Measurements from ENCODE around the gene WDR27.

The WDR27 gene

GRCh38 chr6:169591616-169592015 is 110.2 kb downstream of the WDR27 start:
- no peak for DNase-seq

GRCh38 chr6:169590376-169590939 is 111.4 kb downstream of the WDR27 start:
- no peak for DNase-seq

DNA sequence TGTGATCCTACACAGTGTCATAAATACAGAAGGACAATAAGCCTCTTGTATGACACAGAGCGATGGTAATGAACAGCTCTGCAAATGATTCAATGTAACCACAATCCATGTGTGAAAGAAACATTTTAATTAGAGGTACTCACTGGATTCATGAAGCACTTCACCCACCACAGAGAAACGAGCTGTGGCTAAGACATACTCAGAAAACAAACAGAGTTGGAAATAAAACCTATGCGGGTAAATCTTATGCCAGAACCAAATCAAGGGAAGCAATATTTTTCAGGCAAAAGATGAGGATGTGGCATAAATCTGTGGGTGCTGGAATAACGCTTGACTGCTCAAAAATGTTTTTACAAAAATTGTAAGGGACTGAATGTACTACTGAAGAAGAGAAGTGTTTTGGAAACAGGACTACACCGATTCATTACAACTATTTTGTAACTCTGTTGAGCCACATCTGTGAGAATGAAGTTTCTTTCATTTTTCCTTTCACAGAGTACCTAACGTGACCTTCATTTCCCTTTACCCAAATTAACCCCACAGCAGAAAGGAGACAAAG is 112.1 kb downstream of the WDR27 start:
- no peak for DNase-seq

- DNase-seq, result no peak
Observed at GRCh38 chr6:169589293-169589692, 112.5 kb downstream of the WDR27 start.

DNA sequence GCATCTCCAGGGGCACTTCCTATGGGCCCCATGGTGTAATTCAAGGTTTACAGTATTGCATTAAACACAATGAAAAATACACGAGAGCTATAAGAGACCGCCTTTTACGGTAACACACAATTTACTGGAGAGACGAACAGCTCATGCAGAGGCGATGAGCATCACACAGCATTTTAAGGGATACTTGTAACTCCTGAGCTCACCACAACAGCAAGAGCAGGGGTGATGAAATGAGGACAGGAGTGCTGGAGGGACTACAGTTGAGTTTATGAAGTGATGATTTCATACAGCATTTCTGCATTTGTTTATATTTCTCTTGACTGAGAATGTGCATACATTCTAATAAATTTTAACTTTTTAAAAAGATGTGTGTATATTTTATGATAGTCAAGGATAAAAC is 113.9 kb downstream of the WDR27 start:
- no peak for DNase-seq

- DNase-seq, result no peak
Observed at GRCh38 chr6:169583886-169584541, 117.8 kb downstream of the WDR27 start.

DNA sequence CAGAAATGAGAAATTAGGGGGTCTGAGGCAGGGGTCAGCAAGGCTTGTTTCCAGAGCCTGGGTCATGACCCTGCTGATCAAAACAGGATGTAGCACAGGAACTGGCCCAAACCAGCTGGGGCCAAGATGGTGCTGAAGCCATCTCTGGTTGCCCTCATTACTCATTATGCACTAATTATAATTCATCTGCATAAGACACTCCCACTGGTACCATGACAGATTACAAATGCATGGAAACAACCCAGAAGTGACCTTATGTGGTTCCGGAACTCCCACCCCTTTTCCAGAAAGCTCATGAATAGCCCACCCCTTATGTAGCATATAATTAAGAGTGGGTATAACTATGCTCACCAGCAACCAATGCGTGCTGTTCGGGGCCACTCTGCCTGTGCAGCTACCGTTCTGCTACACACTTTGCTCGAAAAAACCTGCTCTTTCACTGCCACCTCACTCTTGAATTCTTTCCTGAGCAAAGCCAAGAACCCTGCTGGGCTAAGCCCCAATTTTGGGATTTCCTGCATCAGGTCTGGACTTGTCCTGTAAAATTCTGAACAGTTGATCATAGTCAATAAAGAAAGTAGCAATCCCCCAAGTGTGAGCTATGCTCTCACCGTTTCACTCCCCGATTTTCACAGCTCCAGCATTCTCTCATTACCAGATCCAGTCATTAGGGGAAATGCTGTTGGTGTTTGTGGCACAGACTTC is 122.3 kb downstream of the WDR27 start:
- DNase-seq, result no peak

GRCh38 chr6:169577974-169578373 is 123.9 kb downstream of the WDR27 start:
- no peak for DNase-seq

DNA sequence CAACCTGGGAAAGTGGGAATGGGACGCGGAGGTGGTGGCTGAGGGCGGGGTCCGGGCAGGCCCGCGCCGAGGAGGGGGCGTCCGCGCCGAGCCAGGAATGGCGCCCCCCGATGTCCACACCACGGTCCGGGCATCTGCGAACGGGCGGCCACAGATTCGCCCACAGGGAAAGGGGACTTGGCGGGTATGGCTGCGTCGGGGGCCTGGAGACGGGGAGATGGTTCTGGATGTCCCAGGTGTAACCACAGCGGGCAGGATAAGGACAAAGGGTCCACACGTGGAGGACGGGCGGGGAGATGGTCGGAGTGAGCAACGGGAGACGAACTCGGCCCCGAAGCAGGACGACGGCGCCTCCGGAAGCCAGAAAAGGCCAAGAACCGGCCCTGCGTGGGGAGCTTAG is 124.6 kb downstream of the WDR27 start:
- no peak for DNase-seq

GRCh38 chr6:169575821-169576220 is 126.0 kb downstream of the WDR27 start:
- DNase-seq, result no peak

GRCh38 chr6:169575365-169575764 is 126.5 kb downstream of the WDR27 start:
- DNase-seq, result no peak

GRCh38 chr6:169574420-169574819 is 127.4 kb downstream of the WDR27 start:
- DNase-seq, result no peak

GRCh38 chr6:169573883-169574282 is 127.9 kb downstream of the WDR27 start:
- no peak for DNase-seq

GRCh38 chr6:169571123-169571962 is 130.5 kb downstream of the WDR27 start:
- no peak for DNase-seq

- no peak for DNase-seq
Observed at GRCh38 chr6:169568314-169569087, 133.3 kb downstream of the WDR27 start.

GRCh38 chr6:169567819-169568218 is 134.0 kb downstream of the WDR27 start:
- no peak for DNase-seq

- no peak for DNase-seq
Observed at GRCh38 chr6:169566961-169567750, 134.7 kb downstream of the WDR27 start.

- no peak for DNase-seq
Observed at GRCh38 chr6:169566319-169566718, 135.5 kb downstream of the WDR27 start.

- no peak for DNase-seq
Observed at GRCh38 chr6:169564453-169565240, 137.2 kb downstream of the WDR27 start.

DNA sequence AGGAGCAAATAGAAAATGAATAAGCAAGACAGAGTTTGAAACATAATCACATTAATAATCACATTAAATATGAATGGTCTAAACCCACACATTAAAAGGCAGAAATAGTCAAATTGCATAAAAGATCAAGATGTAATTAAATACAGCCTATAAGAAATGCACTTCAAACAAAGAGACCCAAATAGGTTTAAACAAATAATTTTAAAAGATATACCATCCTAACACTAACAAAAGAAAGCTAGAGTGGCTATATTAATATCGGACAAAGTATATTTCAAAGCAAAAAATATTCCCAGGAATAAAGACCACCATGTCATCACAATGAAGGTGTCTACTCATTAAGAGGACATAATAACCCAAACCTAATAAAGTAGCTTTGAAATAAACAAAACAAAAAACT is 140.2 kb downstream of the WDR27 start:
- no peak for DNase-seq

- DNase-seq, result no peak
Observed at GRCh38 chr6:169559592-169559991, 142.2 kb downstream of the WDR27 start.

Data from activated CD4-positive, alpha-beta T cell treated with anti-CD3 and anti-CD28 coated beads for 1 hour (primary cell).